ENCODE measurements around the gene NUMA1. TPM values are rescaled to one million over a fixed set of nuclear protein-coding genes. Genes with fewer than 3 reads are reported as not detected.

NUMA1 gene
- polyA plus RNA-seq, 1 donor from 2014 or later: 116 TPM

DNA sequence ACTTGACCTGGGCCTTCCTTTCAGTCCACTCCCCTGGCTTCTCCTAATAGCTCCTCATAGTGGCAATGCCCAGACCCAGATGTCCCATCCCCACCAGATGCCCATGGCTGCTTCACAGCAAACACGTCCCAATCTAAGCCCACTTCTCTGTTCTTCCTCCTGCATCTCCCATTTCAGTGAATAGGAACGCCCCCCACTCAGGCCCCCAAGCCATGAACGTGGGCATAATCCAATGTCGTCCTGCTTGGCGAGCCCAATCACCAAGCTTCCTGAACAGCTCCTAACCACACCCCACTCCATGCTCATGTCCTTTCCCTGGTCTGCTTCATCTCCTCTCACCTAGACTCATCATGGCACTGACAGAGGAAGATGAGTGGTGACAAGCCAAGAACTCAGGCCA, 72.8 kb downstream of the NUMA1 start:
- H3K4me2 ChIP-seq (ENCODE audit: low read length): no peak overlapping the region

DNA sequence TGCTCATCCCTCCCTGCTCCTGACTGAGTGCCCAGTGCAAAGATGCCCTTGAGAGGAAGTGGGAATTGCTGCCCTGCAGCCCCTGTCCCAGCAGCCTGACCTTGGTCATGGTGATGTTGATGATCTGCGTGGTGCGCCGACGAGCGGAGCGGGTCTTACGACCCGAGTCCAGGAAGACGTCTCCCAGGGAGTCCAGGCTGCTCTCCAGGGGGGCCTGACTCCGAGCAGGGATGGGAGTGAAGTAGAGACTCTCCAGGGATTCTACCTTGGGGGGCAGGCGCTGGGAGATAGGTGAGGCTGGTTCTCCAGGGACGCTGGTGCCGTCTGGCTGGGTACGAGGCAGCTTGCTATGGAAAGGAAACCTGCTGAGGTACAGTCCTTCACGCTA, 73.3 kb downstream of the NUMA1 start:
- H3K27ac ChIP-seq (ENCODE audit: low read length): no peak overlapping the region
- TF ChIP-seq, protein P1, sequence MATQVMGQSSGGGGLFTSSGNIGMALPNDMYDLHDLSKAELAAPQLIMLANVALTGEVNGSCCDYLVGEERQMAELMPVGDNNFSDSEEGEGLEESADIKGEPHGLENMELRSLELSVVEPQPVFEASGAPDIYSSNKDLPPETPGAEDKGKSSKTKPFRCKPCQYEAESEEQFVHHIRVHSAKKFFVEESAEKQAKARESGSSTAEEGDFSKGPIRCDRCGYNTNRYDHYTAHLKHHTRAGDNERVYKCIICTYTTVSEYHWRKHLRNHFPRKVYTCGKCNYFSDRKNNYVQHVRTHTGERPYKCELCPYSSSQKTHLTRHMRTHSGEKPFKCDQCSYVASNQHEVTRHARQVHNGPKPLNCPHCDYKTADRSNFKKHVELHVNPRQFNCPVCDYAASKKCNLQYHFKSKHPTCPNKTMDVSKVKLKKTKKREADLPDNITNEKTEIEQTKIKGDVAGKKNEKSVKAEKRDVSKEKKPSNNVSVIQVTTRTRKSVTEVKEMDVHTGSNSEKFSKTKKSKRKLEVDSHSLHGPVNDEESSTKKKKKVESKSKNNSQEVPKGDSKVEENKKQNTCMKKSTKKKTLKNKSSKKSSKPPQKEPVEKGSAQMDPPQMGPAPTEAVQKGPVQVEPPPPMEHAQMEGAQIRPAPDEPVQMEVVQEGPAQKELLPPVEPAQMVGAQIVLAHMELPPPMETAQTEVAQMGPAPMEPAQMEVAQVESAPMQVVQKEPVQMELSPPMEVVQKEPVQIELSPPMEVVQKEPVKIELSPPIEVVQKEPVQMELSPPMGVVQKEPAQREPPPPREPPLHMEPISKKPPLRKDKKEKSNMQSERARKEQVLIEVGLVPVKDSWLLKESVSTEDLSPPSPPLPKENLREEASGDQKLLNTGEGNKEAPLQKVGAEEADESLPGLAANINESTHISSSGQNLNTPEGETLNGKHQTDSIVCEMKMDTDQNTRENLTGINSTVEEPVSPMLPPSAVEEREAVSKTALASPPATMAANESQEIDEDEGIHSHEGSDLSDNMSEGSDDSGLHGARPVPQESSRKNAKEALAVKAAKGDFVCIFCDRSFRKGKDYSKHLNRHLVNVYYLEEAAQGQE (IDR thresholded peaks at IDR 0.05; ENCODE audit: borderline replicate concordance): no peak
- TF ChIP-seq, protein P2, sequence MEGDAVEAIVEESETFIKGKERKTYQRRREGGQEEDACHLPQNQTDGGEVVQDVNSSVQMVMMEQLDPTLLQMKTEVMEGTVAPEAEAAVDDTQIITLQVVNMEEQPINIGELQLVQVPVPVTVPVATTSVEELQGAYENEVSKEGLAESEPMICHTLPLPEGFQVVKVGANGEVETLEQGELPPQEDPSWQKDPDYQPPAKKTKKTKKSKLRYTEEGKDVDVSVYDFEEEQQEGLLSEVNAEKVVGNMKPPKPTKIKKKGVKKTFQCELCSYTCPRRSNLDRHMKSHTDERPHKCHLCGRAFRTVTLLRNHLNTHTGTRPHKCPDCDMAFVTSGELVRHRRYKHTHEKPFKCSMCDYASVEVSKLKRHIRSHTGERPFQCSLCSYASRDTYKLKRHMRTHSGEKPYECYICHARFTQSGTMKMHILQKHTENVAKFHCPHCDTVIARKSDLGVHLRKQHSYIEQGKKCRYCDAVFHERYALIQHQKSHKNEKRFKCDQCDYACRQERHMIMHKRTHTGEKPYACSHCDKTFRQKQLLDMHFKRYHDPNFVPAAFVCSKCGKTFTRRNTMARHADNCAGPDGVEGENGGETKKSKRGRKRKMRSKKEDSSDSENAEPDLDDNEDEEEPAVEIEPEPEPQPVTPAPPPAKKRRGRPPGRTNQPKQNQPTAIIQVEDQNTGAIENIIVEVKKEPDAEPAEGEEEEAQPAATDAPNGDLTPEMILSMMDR (IDR thresholded peaks at IDR 0.05; ENCODE audit: poor library complexity, severe bottlenecking): no peak
- no peak for TF ChIP-seq MXI1 (conservative IDR thresholded peaks at IDR 0.05; ENCODE audit: poor library complexity, severe bottlenecking)
- TF ChIP-seq RAD21 (conservative IDR thresholded peaks at IDR 0.05): no peak
- TF ChIP-seq EZH2 (IDR thresholded peaks at IDR 0.05; ENCODE audit: borderline replicate concordance, insufficient read depth, low read length, poor library complexity, severe bottlenecking): no peak
- TF ChIP-seq SMC3 (conservative IDR thresholded peaks at IDR 0.05; ENCODE audit: poor library complexity): no peak
- no peak for TF ChIP-seq TAF1 (IDR thresholded peaks at IDR 0.05; ENCODE audit: low read depth)
- no peak for TF ChIP-seq POLR2AphosphoS5 (IDR thresholded peaks at IDR 0.05)
- no peak for TF ChIP-seq EP300 (conservative IDR thresholded peaks at IDR 0.05; ENCODE audit: poor library complexity, severe bottlenecking)
- H3K36me3 ChIP-seq (ENCODE audit: insufficient read depth, low read length): peaks cover 7% of the 10 kb centered on the region
- no peaks in the 10 kb centered on the region for H3F3A ChIP-seq (ENCODE audit: insufficient read depth, low read length, poor library complexity, severe bottlenecking)
- H3K79me2 ChIP-seq (replicated peaks; ENCODE audit: insufficient read depth, low read length): no peaks in the 10 kb centered on the region
- H2AFZ ChIP-seq (ENCODE audit: low read depth, low read length): no peak overlapping the region
- no peaks in the 10 kb centered on the region for H3K27me3 ChIP-seq (ENCODE audit: insufficient read depth, low read depth, low read length)
- H3K9ac ChIP-seq (ENCODE audit: low read length): no peak overlapping the region
- no peaks in the 10 kb centered on the region for H3K9me2 ChIP-seq (ENCODE audit: insufficient read depth, low read length)
- no peak overlapping the region for H3K4me2 ChIP-seq (ENCODE audit: low read length)
- no peaks in the 10 kb centered on the region for H3K9me3 ChIP-seq (ENCODE audit: low read length)
- H4K20me1 ChIP-seq (ENCODE audit: insufficient read depth): peaks cover 3% of the 10 kb centered on the region
- no peak overlapping the region for H3K4me3 ChIP-seq (ENCODE audit: low read length)

More for the DNA sequence above, 72.8 kb downstream of the NUMA1 start:
- Histone ChIP-seq H3K27ac (ENCODE audit: low read length) (no peak overlapping the region), H3K27me3 (ENCODE audit: insufficient read depth, low read depth, low read length) (no peaks in the 10 kb centered on the region), H4K20me1 (ENCODE audit: insufficient read depth) (peaks cover 3% of the 10 kb centered on the region), H3K9ac (ENCODE audit: low read length) (no peak overlapping the region), H3F3A (ENCODE audit: insufficient read depth, low read length, poor library complexity, severe bottlenecking) (no peaks in the 10 kb centered on the region), H3K79me2 (replicated peaks; ENCODE audit: insufficient read depth, low read length) (no peaks in the 10 kb centered on the region), H3K4me3 (ENCODE audit: low read length) (no peak overlapping the region), H3K9me2 (ENCODE audit: insufficient read depth, low read length) (no peaks in the 10 kb centered on the region), H2AFZ (ENCODE audit: low read depth, low read length) (no peak overlapping the region), H3K9me3 (ENCODE audit: low read length) (no peaks in the 10 kb centered on the region), H3K36me3 (ENCODE audit: insufficient read depth, low read length) (peaks cover 7% of the 10 kb centered on the region)
- TF ChIP-seq RAD21 (conservative IDR thresholded peaks at IDR 0.05): no peak
- TF ChIP-seq, protein P2 (IDR thresholded peaks at IDR 0.05; ENCODE audit: poor library complexity, severe bottlenecking): no peak
- TF ChIP-seq MXI1 (conservative IDR thresholded peaks at IDR 0.05; ENCODE audit: poor library complexity, severe bottlenecking): no peak
- TF ChIP-seq TAF1 (IDR thresholded peaks at IDR 0.05; ENCODE audit: low read depth): no peak
- TF ChIP-seq SMC3 (conservative IDR thresholded peaks at IDR 0.05; ENCODE audit: poor library complexity): no peak
- TF ChIP-seq EZH2 (IDR thresholded peaks at IDR 0.05; ENCODE audit: borderline replicate concordance, insufficient read depth, low read length, poor library complexity, severe bottlenecking): no peak
- TF ChIP-seq, protein P1 (IDR thresholded peaks at IDR 0.05; ENCODE audit: borderline replicate concordance): no peak
- no peak for TF ChIP-seq EP300 (conservative IDR thresholded peaks at IDR 0.05; ENCODE audit: poor library complexity, severe bottlenecking)
- TF ChIP-seq POLR2AphosphoS5 (IDR thresholded peaks at IDR 0.05): no peak
